Measurements from ENCODE around the gene PIK3C2G.
"Not testable (repeated sequence)": the region's sequence is repeated elsewhere in the genome, so short reads cannot be mapped to it uniquely, and the experiment has no call there.

PIK3C2G gene

DNA sequence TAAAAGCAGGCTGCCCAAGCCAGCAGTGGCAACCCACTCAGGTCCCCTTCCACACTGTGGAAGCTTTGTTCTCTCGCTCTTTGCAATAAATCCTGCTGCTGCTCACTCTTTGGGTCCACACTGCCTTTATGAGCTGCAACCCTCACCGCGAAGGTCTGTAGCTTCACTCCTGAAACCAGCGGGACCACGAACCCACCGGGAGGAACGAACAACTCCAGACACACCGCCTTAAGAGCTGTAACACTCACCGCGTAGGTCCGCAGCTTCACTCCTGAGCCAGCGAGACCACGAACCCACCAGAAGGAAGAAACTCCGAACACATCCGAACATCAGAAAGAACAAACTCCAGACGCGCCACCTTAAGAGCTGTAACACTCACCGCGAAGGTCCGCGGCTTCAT lies 239.4 kb downstream of the PIK3C2G start:
- not testable (repeated sequence) for H3K36me3 ChIP-seq (ENCODE audit: insufficient read depth, low read length); H3K9me3 ChIP-seq (ENCODE audit: insufficient read depth, low read depth, low read length); H3K27ac ChIP-seq (ENCODE audit: low read depth, low read length); H3K4me1 ChIP-seq (ENCODE audit: insufficient read depth, low read length); H3K27me3 ChIP-seq (ENCODE audit: insufficient read depth, low read length); H3K9ac ChIP-seq (ENCODE audit: low read depth, low read length); H3K4me3 ChIP-seq (ENCODE audit: low read length)
- WGBS = 97% methylated on average over 21 of the region's 21 CpGs

DNA sequence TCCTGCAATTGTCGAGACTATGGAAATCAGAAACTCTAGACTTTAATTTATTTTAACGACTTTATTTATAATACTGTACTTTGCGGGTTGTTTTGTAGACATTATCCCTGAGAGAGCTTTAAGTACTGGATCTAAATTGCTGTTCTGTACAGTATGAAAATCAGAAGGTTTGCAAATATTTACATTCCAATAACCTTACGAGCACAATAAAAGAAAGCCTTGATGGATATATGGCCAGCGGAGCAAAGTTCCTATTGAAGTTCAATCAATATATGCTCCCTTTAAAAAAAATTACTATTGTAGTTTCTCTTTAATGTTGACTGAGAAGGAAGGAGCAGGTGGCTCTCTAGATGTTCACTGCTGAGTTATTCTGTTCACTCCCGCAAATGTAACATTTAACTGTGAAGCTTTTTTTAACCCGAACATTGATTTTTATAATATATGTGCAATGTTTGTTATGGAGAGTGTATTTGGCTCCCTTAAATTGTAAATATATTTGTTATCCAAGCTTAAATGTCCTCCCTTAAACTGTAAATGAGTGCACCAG lies 241.2 kb downstream of the PIK3C2G start:
- no peak overlapping the region for H3K9ac ChIP-seq (ENCODE audit: low read depth, low read length)
- H3K4me3 ChIP-seq (ENCODE audit: low read length) = no peak overlapping the region
- no peaks in the 10 kb centered on the region for H3K9me3 ChIP-seq (ENCODE audit: insufficient read depth, low read depth, low read length)
- H3K4me1 ChIP-seq (ENCODE audit: insufficient read depth, low read length) = no peaks in the 10 kb centered on the region
- no peaks in the 10 kb centered on the region for H3K36me3 ChIP-seq (ENCODE audit: insufficient read depth, low read length)
- no peak overlapping the region for H3K27ac ChIP-seq (ENCODE audit: low read depth, low read length)
- 86% methylated on average over 7 of the region's 7 CpGs for WGBS
- no peaks in the 10 kb centered on the region for H3K27me3 ChIP-seq (ENCODE audit: insufficient read depth, low read length)

GRCh38 chr12:18521461-18521860 lies 260.1 kb downstream of the PIK3C2G start:
- no peak overlapping the region for H3K4me3 ChIP-seq (ENCODE audit: low read length)
- H3K9me3 ChIP-seq (ENCODE audit: insufficient read depth, low read depth, low read length) = peaks cover 11% of the 10 kb centered on the region
- H3K27me3 ChIP-seq (ENCODE audit: insufficient read depth, low read length) = no peaks in the 10 kb centered on the region
- peaks cover 1% of the 10 kb centered on the region; the same call in 1 of the 2 replicates for H3K4me1 ChIP-seq (ENCODE audit: insufficient read depth, low read length)
- H3K9ac ChIP-seq (ENCODE audit: low read depth, low read length) = no peak overlapping the region
- H3K27ac ChIP-seq (ENCODE audit: low read depth, low read length) = no peak overlapping the region
- WGBS = 94% methylated on average over 6 of the region's 6 CpGs
- no peaks in the 10 kb centered on the region for H3K36me3 ChIP-seq (ENCODE audit: insufficient read depth, low read length)

DNA sequence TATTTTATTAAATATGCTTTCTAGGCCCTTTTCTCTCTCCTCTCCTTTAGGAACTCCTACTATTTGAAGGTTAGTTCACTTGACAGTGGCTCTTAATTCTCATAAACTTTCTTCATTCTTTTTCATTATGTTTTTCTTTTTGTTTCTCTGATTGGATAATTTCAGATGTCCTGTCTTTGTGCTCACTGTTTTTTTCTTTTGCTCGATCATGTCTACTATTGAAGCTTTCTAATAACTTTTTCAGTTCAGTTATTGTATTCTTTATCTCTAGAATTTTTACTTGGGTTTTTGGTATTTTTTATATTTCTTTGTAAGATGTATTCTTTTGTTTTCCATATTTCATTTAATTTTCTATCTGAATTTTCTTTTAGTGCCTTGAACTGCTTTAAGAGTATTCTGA lies 261.5 kb downstream of the PIK3C2G start:
- WGBS = no CpG with 5 or more reads among the region's 1 CpG
- no peak overlapping the region for H3K4me3 ChIP-seq (ENCODE audit: low read length)
- peaks cover 11% of the 10 kb centered on the region for H3K9me3 ChIP-seq (ENCODE audit: insufficient read depth, low read depth, low read length)
- no peaks in the 10 kb centered on the region for H3K4me1 ChIP-seq (ENCODE audit: insufficient read depth, low read length)
- no peak overlapping the region for H3K27ac ChIP-seq (ENCODE audit: low read depth, low read length)
- H3K36me3 ChIP-seq (ENCODE audit: insufficient read depth, low read length) = no peaks in the 10 kb centered on the region
- H3K27me3 ChIP-seq (ENCODE audit: insufficient read depth, low read length) = no peaks in the 10 kb centered on the region
- H3K9ac ChIP-seq (ENCODE audit: low read depth, low read length) = no peak overlapping the region

- WGBS = 88% methylated on average over 3 of the region's 3 CpGs
- H3K4me1 ChIP-seq (ENCODE audit: insufficient read depth, low read length); H3K27me3 ChIP-seq (ENCODE audit: insufficient read depth, low read length); H3K36me3 ChIP-seq (ENCODE audit: insufficient read depth, low read length); H3K27ac ChIP-seq (ENCODE audit: low read depth, low read length); H3K4me3 ChIP-seq (ENCODE audit: low read length); H3K9ac ChIP-seq (ENCODE audit: low read depth, low read length); H3K9me3 ChIP-seq (ENCODE audit: insufficient read depth, low read depth, low read length): not testable (repeated sequence)
Observed at GRCh38 chr12:18542497-18542896, 281.2 kb downstream of the PIK3C2G start.

- Histone ChIP-seq H3K27ac (ENCODE audit: low read depth, low read length) (no peak overlapping the region), H3K27me3 (ENCODE audit: insufficient read depth, low read length) (no peaks in the 10 kb centered on the region), H3K36me3 (ENCODE audit: insufficient read depth, low read length) (no peaks in the 10 kb centered on the region), H3K4me3 (ENCODE audit: low read length) (no peak overlapping the region), H3K9ac (ENCODE audit: low read depth, low read length) (no peak overlapping the region), H3K4me1 (ENCODE audit: insufficient read depth, low read length) (no peaks in the 10 kb centered on the region), H3K9me3 (ENCODE audit: insufficient read depth, low read depth, low read length) (no peaks in the 10 kb centered on the region)
- 93% methylated on average over 1 of the region's 1 CpG for WGBS
Observed at GRCh38 chr12:18546399-18546798, 285.1 kb downstream of the PIK3C2G start.

DNA sequence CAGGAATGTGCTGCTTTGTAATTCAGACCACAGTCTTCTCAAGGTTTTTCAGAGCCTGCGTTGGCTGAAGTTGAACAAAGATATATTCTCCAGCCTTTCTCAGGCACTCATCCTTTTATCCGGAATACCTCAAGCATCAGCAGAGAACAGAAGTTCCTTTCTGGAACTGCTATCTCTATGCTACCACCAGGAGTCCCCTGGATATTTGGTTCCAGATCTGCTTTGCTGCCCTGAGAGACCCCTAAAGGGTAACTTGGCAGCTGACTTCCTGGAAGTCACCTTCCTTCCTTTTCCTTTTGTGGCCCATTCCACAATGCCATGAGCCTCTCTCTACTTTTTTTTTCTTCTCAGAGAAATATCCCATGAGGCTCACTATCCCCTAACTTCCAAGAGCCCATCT lies 288.3 kb downstream of the PIK3C2G start:
- no peak overlapping the region for H3K9ac ChIP-seq (ENCODE audit: low read depth, low read length)
- 82% methylated on average over 2 of the region's 2 CpGs for WGBS
- no peak overlapping the region for H3K27ac ChIP-seq (ENCODE audit: low read depth, low read length)
- no peak overlapping the region for H3K4me3 ChIP-seq (ENCODE audit: low read length)
- H3K27me3 ChIP-seq (ENCODE audit: insufficient read depth, low read length) = no peaks in the 10 kb centered on the region
- no peaks in the 10 kb centered on the region for H3K36me3 ChIP-seq (ENCODE audit: insufficient read depth, low read length)
- H3K4me1 ChIP-seq (ENCODE audit: insufficient read depth, low read length) = no peaks in the 10 kb centered on the region
- H3K9me3 ChIP-seq (ENCODE audit: insufficient read depth, low read depth, low read length) = no peaks in the 10 kb centered on the region

DNA sequence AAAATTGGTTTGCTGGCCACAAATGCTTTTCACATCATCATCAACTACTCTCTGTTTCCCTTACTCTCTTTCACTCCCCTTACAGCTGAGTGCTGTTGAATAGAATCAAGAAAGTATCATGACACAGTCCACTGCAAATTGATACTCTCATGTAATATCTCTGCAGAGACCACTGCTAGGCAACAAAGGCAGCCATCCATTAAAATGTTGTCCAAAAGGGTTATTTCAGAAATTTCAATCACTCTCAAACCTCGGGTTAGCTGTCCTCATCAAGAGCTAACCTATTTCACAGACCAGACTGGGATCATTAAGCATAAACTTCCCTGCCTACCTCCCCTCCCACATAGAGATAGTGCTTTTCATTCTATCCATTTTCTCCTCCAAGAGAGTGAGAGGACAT lies 289.8 kb downstream of the PIK3C2G start:
- H3K4me3 ChIP-seq (ENCODE audit: low read length) = no peak overlapping the region
- 94% methylated on average over 1 of the region's 1 CpG for WGBS

GRCh38 chr12:18551701-18552100 lies 290.4 kb downstream of the PIK3C2G start:
- Histone ChIP-seq H3K27me3 (ENCODE audit: insufficient read depth, low read length) (no peaks in the 10 kb centered on the region), H3K27ac (ENCODE audit: low read depth, low read length) (no peak overlapping the region), H3K9ac (ENCODE audit: low read depth, low read length) (no peak overlapping the region), H3K36me3 (ENCODE audit: insufficient read depth, low read length) (no peaks in the 10 kb centered on the region), H3K4me1 (ENCODE audit: insufficient read depth, low read length) (no peaks in the 10 kb centered on the region), H3K9me3 (ENCODE audit: insufficient read depth, low read depth, low read length) (no peaks in the 10 kb centered on the region), H3K4me3 (ENCODE audit: low read length) (no peak overlapping the region)
- 95% methylated on average over 3 of the region's 3 CpGs for WGBS

More for the DNA sequence above, 289.8 kb downstream of the PIK3C2G start:
- Histone ChIP-seq H3K27ac (ENCODE audit: low read depth, low read length) (no peak overlapping the region), H3K36me3 (ENCODE audit: insufficient read depth, low read length) (no peaks in the 10 kb centered on the region), H3K9me3 (ENCODE audit: insufficient read depth, low read depth, low read length) (no peaks in the 10 kb centered on the region), H3K4me1 (ENCODE audit: insufficient read depth, low read length) (no peaks in the 10 kb centered on the region), H3K9ac (ENCODE audit: low read depth, low read length) (no peak overlapping the region), H3K27me3 (ENCODE audit: insufficient read depth, low read length) (no peaks in the 10 kb centered on the region)

GRCh38 chr12:18552829-18553228 lies 291.5 kb downstream of the PIK3C2G start:
- Histone ChIP-seq H3K9ac (ENCODE audit: low read depth, low read length) (no peak overlapping the region), H3K9me3 (ENCODE audit: insufficient read depth, low read depth, low read length) (no peaks in the 10 kb centered on the region), H3K27ac (ENCODE audit: low read depth, low read length) (no peak overlapping the region), H3K4me3 (ENCODE audit: low read length) (no peak overlapping the region), H3K4me1 (ENCODE audit: insufficient read depth, low read length) (no peaks in the 10 kb centered on the region), H3K36me3 (ENCODE audit: insufficient read depth, low read length) (no peaks in the 10 kb centered on the region), H3K27me3 (ENCODE audit: insufficient read depth, low read length) (no peaks in the 10 kb centered on the region)
- WGBS = 94% methylated on average over 5 of the region's 5 CpGs

GRCh38 chr12:18556161-18556560 lies 294.8 kb downstream of the PIK3C2G start:
- no peaks in the 10 kb centered on the region for H3K9me3 ChIP-seq (ENCODE audit: insufficient read depth, low read depth, low read length)
- no peak overlapping the region for H3K27ac ChIP-seq (ENCODE audit: low read depth, low read length)
- H3K4me1 ChIP-seq (ENCODE audit: insufficient read depth, low read length) = no peaks in the 10 kb centered on the region
- no peaks in the 10 kb centered on the region for H3K36me3 ChIP-seq (ENCODE audit: insufficient read depth, low read length)
- no peak overlapping the region for H3K4me3 ChIP-seq (ENCODE audit: low read length)
- 93% methylated on average over 1 of the region's 2 CpGs for WGBS
- H3K27me3 ChIP-seq (ENCODE audit: insufficient read depth, low read length) = no peaks in the 10 kb centered on the region
- no peak overlapping the region for H3K9ac ChIP-seq (ENCODE audit: low read depth, low read length)

DNA sequence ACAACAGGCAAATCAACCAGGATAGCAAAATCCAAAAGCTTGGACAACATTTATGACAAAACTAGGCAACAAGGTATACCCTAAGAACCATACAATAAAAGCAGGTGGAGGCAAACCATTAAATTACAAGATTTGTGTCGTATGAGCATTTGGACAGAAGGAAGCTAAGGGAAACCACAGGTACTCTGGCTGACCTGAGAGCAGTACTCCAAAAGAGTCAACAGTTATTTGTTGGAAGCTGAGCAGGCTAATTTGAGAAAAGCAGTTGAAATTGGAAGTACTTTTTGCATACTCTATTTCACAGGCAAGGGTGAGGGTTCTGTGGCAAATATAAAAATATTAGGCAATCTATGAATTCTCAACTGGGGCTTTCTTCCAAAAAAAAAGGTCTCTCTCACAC lies 297.9 kb downstream of the PIK3C2G start:
- 98% methylated on average over 1 of the region's 1 CpG for WGBS
- no peak overlapping the region for H3K27ac ChIP-seq (ENCODE audit: low read depth, low read length)

More for the DNA sequence above, 297.9 kb downstream of the PIK3C2G start:
- Histone ChIP-seq H3K9me3 (ENCODE audit: insufficient read depth, low read depth, low read length) (no peaks in the 10 kb centered on the region), H3K4me1 (ENCODE audit: insufficient read depth, low read length) (no peaks in the 10 kb centered on the region), H3K4me3 (ENCODE audit: low read length) (no peak overlapping the region), H3K9ac (ENCODE audit: low read depth, low read length) (no peak overlapping the region), H3K27me3 (ENCODE audit: insufficient read depth, low read length) (no peaks in the 10 kb centered on the region), H3K36me3 (ENCODE audit: insufficient read depth, low read length) (no peaks in the 10 kb centered on the region)
